Measurements from ENCODE around the gene ZFX.

The ZFX gene

GRCh38 chrX:24210190-24210589, 60.7 kb downstream of the ZFX start:
- no CpG with 5 or more reads among the region's 6 CpGs for WGBS (ENCODE audit: extremely low coverage, insufficient coverage, low lambda C conversion rate)
- no peak for DNase-seq
- Histone ChIP-seq H3K4me3 (ENCODE audit: low read length) (no peak overlapping the region), H3K27me3 (ENCODE audit: insufficient read depth, low read length, poor library complexity) (no peaks in the 10 kb centered on the region), H3K79me2 (ENCODE audit: control insufficient read depth, insufficient read depth, low read length) (no peaks in the 10 kb centered on the region), H2AK5ac (ENCODE audit: low read length) (no peak overlapping the region), H3K4me2 (ENCODE audit: low read length) (no peak overlapping the region), H3K18ac (ENCODE audit: low read length) (no peak overlapping the region), H2BK5ac (ENCODE audit: low read length) (no peak overlapping the region), H3K4ac (ENCODE audit: low read depth, low read length) (no peak overlapping the region), H3K79me1 (ENCODE audit: low read length) (no peaks in the 10 kb centered on the region), H2BK120ac (ENCODE audit: low read depth, low read length) (no peak overlapping the region), H4K5ac (ENCODE audit: low read length) (no peak overlapping the region), H3K23ac (ENCODE audit: low read length) (no peak overlapping the region), H3K4me1 (ENCODE audit: control insufficient read depth, low read depth, low read length) (no peaks in the 10 kb centered on the region), H3K36me3 (ENCODE audit: control insufficient read depth, insufficient read depth, low read length) (no peaks in the 10 kb centered on the region), H3K56ac (ENCODE audit: low read length) (no peak overlapping the region), H3K9ac (ENCODE audit: low read length) (no peak overlapping the region), H2BK15ac (replicated peaks; ENCODE audit: low read depth) (no peak overlapping the region), H4K8ac (ENCODE audit: low read depth, low read length) (no peak overlapping the region), H3K27ac (ENCODE audit: low read depth, low read length) (no peak overlapping the region)

GRCh38 chrX:24214568-24214967, 65.0 kb downstream of the ZFX start:
- Histone ChIP-seq H3K56ac (ENCODE audit: low read length) (no peak overlapping the region), H3K79me1 (ENCODE audit: low read length) (no peaks in the 10 kb centered on the region), H2BK5ac (ENCODE audit: low read length) (no peak overlapping the region), H3K27me3 (ENCODE audit: insufficient read depth, low read length, poor library complexity) (no peaks in the 10 kb centered on the region), H3K9ac (ENCODE audit: low read length) (no peak overlapping the region), H3K4ac (ENCODE audit: low read depth, low read length) (no peak overlapping the region), H3K23ac (ENCODE audit: low read length) (no peak overlapping the region), H3K4me2 (ENCODE audit: low read length) (no peak overlapping the region), H2BK15ac (replicated peaks; ENCODE audit: low read depth) (no peak overlapping the region), H3K18ac (ENCODE audit: low read length) (no peak overlapping the region), H3K4me1 (ENCODE audit: control insufficient read depth, low read depth, low read length) (no peaks in the 10 kb centered on the region), H4K8ac (ENCODE audit: low read depth, low read length) (no peak overlapping the region), H3K36me3 (ENCODE audit: control insufficient read depth, insufficient read depth, low read length) (no peaks in the 10 kb centered on the region), H3K79me2 (ENCODE audit: control insufficient read depth, insufficient read depth, low read length) (no peaks in the 10 kb centered on the region), H3K27ac (ENCODE audit: low read depth, low read length) (no peak overlapping the region), H2BK120ac (ENCODE audit: low read depth, low read length) (no peak overlapping the region), H3K4me3 (ENCODE audit: low read length) (no peak overlapping the region), H4K5ac (ENCODE audit: low read length) (no peak overlapping the region), H2AK5ac (ENCODE audit: low read length) (no peak overlapping the region)
- DNase-seq = no peak
- no CpG with 5 or more reads among the region's 4 CpGs for WGBS (ENCODE audit: extremely low coverage, insufficient coverage, low lambda C conversion rate)

GRCh38 chrX:24215272-24215671, 65.7 kb downstream of the ZFX start:
- Histone ChIP-seq H4K5ac (ENCODE audit: low read length) (no peak overlapping the region), H3K4me1 (ENCODE audit: control insufficient read depth, low read depth, low read length) (no peaks in the 10 kb centered on the region), H3K36me3 (ENCODE audit: control insufficient read depth, insufficient read depth, low read length) (no peaks in the 10 kb centered on the region), H3K79me1 (ENCODE audit: low read length) (no peaks in the 10 kb centered on the region), H3K56ac (ENCODE audit: low read length) (no peak overlapping the region), H3K18ac (ENCODE audit: low read length) (no peak overlapping the region), H3K4me2 (ENCODE audit: low read length) (no peak overlapping the region), H4K8ac (ENCODE audit: low read depth, low read length) (no peak overlapping the region), H2AK5ac (ENCODE audit: low read length) (no peak overlapping the region), H3K79me2 (ENCODE audit: control insufficient read depth, insufficient read depth, low read length) (no peaks in the 10 kb centered on the region), H3K27ac (ENCODE audit: low read depth, low read length) (no peak overlapping the region), H2BK120ac (ENCODE audit: low read depth, low read length) (no peak overlapping the region), H3K27me3 (ENCODE audit: insufficient read depth, low read length, poor library complexity) (no peaks in the 10 kb centered on the region), H3K4me3 (ENCODE audit: low read length) (no peak overlapping the region), H2BK5ac (ENCODE audit: low read length) (no peak overlapping the region), H3K23ac (ENCODE audit: low read length) (no peak overlapping the region), H3K4ac (ENCODE audit: low read depth, low read length) (no peak overlapping the region), H3K9ac (ENCODE audit: low read length) (no peak overlapping the region), H2BK15ac (replicated peaks; ENCODE audit: low read depth) (no peak overlapping the region)
- DNase-seq = no peak
- no CpG with 5 or more reads among the region's 2 CpGs for WGBS (ENCODE audit: extremely low coverage, insufficient coverage, low lambda C conversion rate)

GRCh38 chrX:24216037-24216436, 66.5 kb downstream of the ZFX start:
- H4K5ac ChIP-seq (ENCODE audit: low read length) = no peak overlapping the region
- H3K4me2 ChIP-seq (ENCODE audit: low read length) = no peak overlapping the region
- no peak overlapping the region for H3K4me3 ChIP-seq (ENCODE audit: low read length)
- DNase-seq = no peak
- H2BK5ac ChIP-seq (ENCODE audit: low read length) = no peak overlapping the region
- no peak overlapping the region for H3K18ac ChIP-seq (ENCODE audit: low read length)
- H3K4ac ChIP-seq (ENCODE audit: low read depth, low read length) = no peak overlapping the region
- no peak overlapping the region for H3K27ac ChIP-seq (ENCODE audit: low read depth, low read length)
- WGBS (ENCODE audit: extremely low coverage, insufficient coverage, low lambda C conversion rate) = no CpG with 5 or more reads among the region's 4 CpGs
- no peak overlapping the region for H2AK5ac ChIP-seq (ENCODE audit: low read length)
- no peaks in the 10 kb centered on the region for H3K4me1 ChIP-seq (ENCODE audit: control insufficient read depth, low read depth, low read length)
- no peaks in the 10 kb centered on the region for H3K79me1 ChIP-seq (ENCODE audit: low read length)
- H3K79me2 ChIP-seq (ENCODE audit: control insufficient read depth, insufficient read depth, low read length) = no peaks in the 10 kb centered on the region
- H3K27me3 ChIP-seq (ENCODE audit: insufficient read depth, low read length, poor library complexity) = no peaks in the 10 kb centered on the region
- no peak overlapping the region for H4K8ac ChIP-seq (ENCODE audit: low read depth, low read length)
- no peak overlapping the region for H3K9ac ChIP-seq (ENCODE audit: low read length)
- H2BK15ac ChIP-seq (replicated peaks; ENCODE audit: low read depth) = no peak overlapping the region
- no peak overlapping the region for H3K56ac ChIP-seq (ENCODE audit: low read length)
- no peak overlapping the region for H3K23ac ChIP-seq (ENCODE audit: low read length)
- no peaks in the 10 kb centered on the region for H3K36me3 ChIP-seq (ENCODE audit: control insufficient read depth, insufficient read depth, low read length)
- no peak overlapping the region for H2BK120ac ChIP-seq (ENCODE audit: low read depth, low read length)

- H3K4ac ChIP-seq (ENCODE audit: low read depth, low read length) = no peak overlapping the region
- H3K27ac ChIP-seq (ENCODE audit: low read depth, low read length) = no peak overlapping the region
- H4K8ac ChIP-seq (ENCODE audit: low read depth, low read length) = no peak overlapping the region
- H2BK5ac ChIP-seq (ENCODE audit: low read length) = no peak overlapping the region
- H3K56ac ChIP-seq (ENCODE audit: low read length) = no peak overlapping the region
- no peak overlapping the region for H3K4me2 ChIP-seq (ENCODE audit: low read length)
- H2BK120ac ChIP-seq (ENCODE audit: low read depth, low read length) = no peak overlapping the region
- H2BK15ac ChIP-seq (replicated peaks; ENCODE audit: low read depth) = no peak overlapping the region
- no peaks in the 10 kb centered on the region for H3K4me1 ChIP-seq (ENCODE audit: control insufficient read depth, low read depth, low read length)
- H3K36me3 ChIP-seq (ENCODE audit: control insufficient read depth, insufficient read depth, low read length) = no peaks in the 10 kb centered on the region
- no CpG with 5 or more reads among the region's 1 CpG for WGBS (ENCODE audit: extremely low coverage, insufficient coverage, low lambda C conversion rate)
- H3K79me1 ChIP-seq (ENCODE audit: low read length) = no peaks in the 10 kb centered on the region
- no peak overlapping the region for H3K4me3 ChIP-seq (ENCODE audit: low read length)
- H4K5ac ChIP-seq (ENCODE audit: low read length) = no peak overlapping the region
- no peaks in the 10 kb centered on the region for H3K79me2 ChIP-seq (ENCODE audit: control insufficient read depth, insufficient read depth, low read length)
- DNase-seq = no peak
- H3K9ac ChIP-seq (ENCODE audit: low read length) = no peak overlapping the region
- H3K18ac ChIP-seq (ENCODE audit: low read length) = no peak overlapping the region
- H3K27me3 ChIP-seq (ENCODE audit: insufficient read depth, low read length, poor library complexity) = no peaks in the 10 kb centered on the region
- no peak overlapping the region for H3K23ac ChIP-seq (ENCODE audit: low read length)
- H2AK5ac ChIP-seq (ENCODE audit: low read length) = no peak overlapping the region
These were observed 67.3 kb downstream of the ZFX start for GRCh38 chrX:24216827-24217226.

GRCh38 chrX:24219320-24219719, 69.8 kb downstream of the ZFX start:
- Histone ChIP-seq H3K23ac (ENCODE audit: low read length) (no peak overlapping the region), H2BK5ac (ENCODE audit: low read length) (no peak overlapping the region), H3K4me1 (ENCODE audit: control insufficient read depth, low read depth, low read length) (no peaks in the 10 kb centered on the region), H3K9ac (ENCODE audit: low read length) (no peak overlapping the region), H2AK5ac (ENCODE audit: low read length) (no peak overlapping the region), H3K79me2 (ENCODE audit: control insufficient read depth, insufficient read depth, low read length) (no peaks in the 10 kb centered on the region), H3K36me3 (ENCODE audit: control insufficient read depth, insufficient read depth, low read length) (no peaks in the 10 kb centered on the region), H4K8ac (ENCODE audit: low read depth, low read length) (no peak overlapping the region), H4K5ac (ENCODE audit: low read length) (no peak overlapping the region), H3K4me3 (ENCODE audit: low read length) (no peak overlapping the region), H3K79me1 (ENCODE audit: low read length) (no peaks in the 10 kb centered on the region), H3K56ac (ENCODE audit: low read length) (no peak overlapping the region), H3K27me3 (ENCODE audit: insufficient read depth, low read length, poor library complexity) (no peaks in the 10 kb centered on the region), H3K27ac (ENCODE audit: low read depth, low read length) (no peak overlapping the region), H2BK15ac (replicated peaks; ENCODE audit: low read depth) (no peak overlapping the region), H2BK120ac (ENCODE audit: low read depth, low read length) (no peak overlapping the region), H3K4ac (ENCODE audit: low read depth, low read length) (no peak overlapping the region), H3K4me2 (ENCODE audit: low read length) (no peak overlapping the region), H3K18ac (ENCODE audit: low read length) (no peak overlapping the region)
- no peak for DNase-seq
- WGBS (ENCODE audit: extremely low coverage, insufficient coverage, low lambda C conversion rate) = no CpG with 5 or more reads among the region's 8 CpGs
